Right forelimb (tissue), 1 donor: ENCODE results near the gene ADAMTSL4.
"Not testable (repeated sequence)": the region's sequence is repeated elsewhere in the genome, so short reads cannot be mapped to it uniquely, and the experiment has no call there.

Source experiments
- DNase-seq: peaks from one replicate; pipeline ENCODE4 v3.0.0-alpha.2; 2018

ADAMTSL4 gene

DNA sequence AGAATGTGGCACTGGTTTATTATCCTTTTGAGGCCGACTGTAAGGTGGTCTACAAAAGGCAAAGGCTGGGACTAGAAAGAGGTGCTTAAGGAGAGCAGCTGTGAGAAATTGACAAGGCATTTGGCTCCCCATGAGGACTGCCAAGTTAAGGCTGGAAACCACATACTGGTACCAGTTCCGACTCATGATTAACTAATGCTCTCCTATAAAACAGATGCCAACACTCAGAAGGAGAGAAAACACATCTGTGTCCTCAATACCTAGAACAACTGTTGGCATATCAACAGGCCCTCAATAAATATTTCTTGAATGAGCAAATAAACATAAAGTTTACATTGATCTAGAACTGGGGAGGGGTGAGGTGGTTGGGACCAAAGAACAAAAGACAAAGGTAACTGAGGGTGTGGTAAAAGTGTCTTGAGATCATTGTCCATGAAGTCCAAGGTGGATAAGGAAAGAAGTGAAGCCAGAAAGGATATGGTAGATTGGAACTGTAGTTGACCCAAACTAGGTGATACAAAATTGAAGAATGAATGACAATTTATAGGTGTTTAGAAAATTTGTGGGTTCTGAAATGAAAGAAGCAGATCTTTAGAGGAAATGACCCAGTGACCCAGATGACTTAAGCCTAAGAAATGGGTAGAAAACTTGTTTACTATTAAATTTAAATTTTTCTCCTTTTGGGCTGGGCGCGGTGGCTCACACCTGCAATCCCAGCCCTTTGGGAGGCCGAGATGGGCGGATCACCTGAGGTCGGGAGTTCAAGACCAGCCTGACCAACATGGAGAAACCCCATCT, 47.1 kb downstream of the ADAMTSL4 start:
- no peak for DNase-seq

DNA sequence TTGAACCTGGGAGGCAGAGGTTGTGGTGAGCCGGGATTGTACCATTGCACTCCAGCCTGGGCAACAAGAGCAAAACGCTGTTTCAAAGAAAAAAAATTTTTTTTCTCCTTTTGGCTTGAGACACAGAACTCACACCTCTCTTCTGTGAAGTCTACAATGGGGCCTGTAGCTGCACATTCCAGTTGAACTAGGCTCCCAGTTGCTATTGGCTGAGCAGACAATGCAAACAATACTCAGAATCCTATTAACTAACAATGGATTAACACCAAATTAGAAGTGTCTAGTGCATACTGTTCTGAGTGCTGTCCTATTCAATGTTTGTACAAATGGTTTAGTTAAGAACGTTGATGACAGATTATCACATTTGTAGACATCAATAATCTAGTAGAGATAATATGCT, 47.8 kb downstream of the ADAMTSL4 start:
- DNase-seq: no peak

GRCh38 chr1:150598346-150598745, 49.1 kb downstream of the ADAMTSL4 start:
- DNase-seq: not testable (repeated sequence)

GRCh38 chr1:150601540-150601939, 52.3 kb downstream of the ADAMTSL4 start:
- no peak for DNase-seq

- not testable (repeated sequence) for DNase-seq
These were observed 53.2 kb downstream of the ADAMTSL4 start for GRCh38 chr1:150602372-150602771.

GRCh38 chr1:150603711-150604110, 54.5 kb downstream of the ADAMTSL4 start:
- DNase-seq: no peak

GRCh38 chr1:150604226-150604588, 55.0 kb downstream of the ADAMTSL4 start:
- no peak for DNase-seq

DNA sequence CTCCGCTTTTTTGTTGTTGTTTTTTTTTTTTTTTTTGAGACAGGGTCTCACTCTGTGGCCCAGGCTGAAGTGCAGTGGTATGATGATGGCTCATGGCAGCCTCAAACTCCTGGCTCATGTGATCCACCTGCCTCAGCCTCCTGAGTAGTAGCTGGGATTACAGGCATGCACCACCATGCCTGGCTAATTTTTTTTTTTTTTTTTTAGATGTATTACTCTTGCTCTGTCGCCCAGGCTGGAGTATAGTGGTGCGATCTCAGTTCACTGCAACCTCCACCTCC, 56.2 kb downstream of the ADAMTSL4 start:
- DNase-seq: not testable (repeated sequence)

- DNase-seq: no peak
These were observed 57.4 kb downstream of the ADAMTSL4 start for GRCh38 chr1:150606463-150607142.

- no peak for DNase-seq
These were observed 60.5 kb downstream of the ADAMTSL4 start for GRCh38 chr1:150609732-150610131.
